ENCODE measurements around the gene PACRG. TPM values are rescaled to one million over a fixed set of nuclear protein-coding genes. Genes with fewer than 3 reads are reported as not detected.

Gene PACRG
- polyA plus RNA-seq, 1 of the 3 experiments (the other 2 are of a cell fraction), result 0.56 TPM

DNA sequence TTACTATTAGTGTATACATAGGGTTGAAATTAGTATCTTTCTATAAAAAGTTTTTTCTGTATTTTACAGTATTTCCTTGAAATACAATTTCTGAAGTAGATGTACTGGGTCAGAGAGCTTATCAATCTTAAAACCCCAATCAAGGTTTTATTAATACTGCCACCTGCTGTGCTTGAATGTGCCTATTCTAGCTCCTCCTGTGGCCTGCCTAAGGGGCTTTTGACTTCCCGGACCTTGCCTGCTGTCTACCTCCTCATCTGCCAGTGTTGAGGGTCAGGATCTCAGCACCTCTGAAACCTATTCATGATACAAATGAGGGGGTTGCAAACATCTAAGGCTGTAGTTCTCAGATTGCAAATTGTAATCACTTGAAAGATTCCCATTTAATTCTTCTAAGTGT lies 9.2 kb downstream of the PACRG start:
- Histone ChIP-seq H3K9me2 (no peaks in the 10 kb centered on the region), H2AFZ (ENCODE audit: low read depth) (no peak overlapping the region), H4K20me1 (ENCODE audit: insufficient read depth) (no peaks in the 10 kb centered on the region), H3K27me3 (ENCODE audit: insufficient read depth) (no peaks in the 10 kb centered on the region), H3K4me2 (no peak overlapping the region), H3K4me3 (ENCODE audit: low read depth in 2 of 2, low read length in 1 of 2) (no peak overlapping the region), H3K9me3 (no peaks in the 10 kb centered on the region; the same call in 1 of the 2 replicates), H3K4me1 (ENCODE audit: control insufficient read depth in 1 of 2, insufficient read depth in 2 of 2, low read depth in 1 of 2, low read length in 1 of 2) (no peaks in the 10 kb centered on the region; a peak in 1 of 4 replicates), H3K36me3 (replicated peaks in 1 of 2; ENCODE audit: control insufficient read depth in 1 of 2, insufficient read depth in 2 of 2, low read length in 1 of 2) (no peaks in the 10 kb centered on the region), H3K9ac (no peak overlapping the region), H3K79me2 (ENCODE audit: insufficient read depth) (no peaks in the 10 kb centered on the region), H3F3A (replicated peaks; ENCODE audit: insufficient read depth) (no peaks in the 10 kb centered on the region), H3K27ac (ENCODE audit: low read depth in 2 of 2, low read length in 1 of 2) (no peak overlapping the region)
- 44% methylated on average over 1 of the region's 1 CpG for WGBS (ENCODE audit: low lambda C conversion rate)
- TF ChIP-seq MXI1 (IDR thresholded peaks at IDR 0.05; ENCODE audit: low read depth, low read length), result no peak
- peak; percentile 32 for TF ChIP-seq RAD21 (IDR thresholded peaks at IDR 0.05; ENCODE audit: low read length)
- TF ChIP-seq SMC3 (IDR thresholded peaks at IDR 0.05; ENCODE audit: low read depth, low read length), result peak; percentile 10; the same call in 1 of the 2 replicates
- ChIA-PET CTCF (interaction anchor here (1.1 to 1.2 kb wide), 3 partner anchors 10 to 559 kb away, joined by 3 read pairs; no protein-coding TSS in a partner anchor), POLR2A (interaction anchor here (1.2 kb wide), 1 partner anchor 9 kb away, joined by 3 read pairs; the partner anchor contains the start of genes PACRG and PRKN)
- no peak for DNase-seq

DNA sequence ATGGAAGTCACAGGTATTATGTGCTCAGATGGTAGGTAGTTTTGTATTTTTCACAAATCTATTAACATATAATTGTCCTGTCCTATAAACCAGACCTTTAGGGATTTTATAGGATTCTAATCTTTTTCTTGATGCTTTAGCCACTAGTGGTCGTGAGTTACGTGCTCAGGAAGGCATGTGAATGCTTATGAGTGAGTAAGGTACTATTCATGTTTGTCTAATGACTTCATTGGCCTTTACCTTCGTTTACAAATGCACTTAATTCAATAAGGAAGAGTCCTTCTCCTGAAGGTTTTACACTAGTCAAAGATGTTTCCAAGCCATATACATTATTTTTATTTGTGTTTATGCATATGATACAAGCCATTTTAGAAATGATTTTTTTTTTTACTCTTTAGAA lies 23.0 kb downstream of the PACRG start:
- Histone ChIP-seq H4K20me1 (ENCODE audit: insufficient read depth) (no peaks in the 10 kb centered on the region), H3K9me2 (no peaks in the 10 kb centered on the region), H3K9ac (no peak overlapping the region), H3K27ac (ENCODE audit: low read depth in 2 of 2, low read length in 1 of 2) (no peak overlapping the region), H3F3A (replicated peaks; ENCODE audit: insufficient read depth) (no peaks in the 10 kb centered on the region), H3K9me3 (no peaks in the 10 kb centered on the region), H2AFZ (ENCODE audit: low read depth) (no peak overlapping the region), H3K4me3 (ENCODE audit: low read depth in 2 of 2, low read length in 1 of 2) (no peak overlapping the region), H3K27me3 (ENCODE audit: insufficient read depth) (no peaks in the 10 kb centered on the region), H3K4me1 (ENCODE audit: control insufficient read depth in 1 of 2, insufficient read depth in 2 of 2, low read depth in 1 of 2, low read length in 1 of 2) (no peaks in the 10 kb centered on the region), H3K36me3 (replicated peaks in 1 of 2; ENCODE audit: control insufficient read depth in 1 of 2, insufficient read depth in 2 of 2, low read length in 1 of 2) (no peaks in the 10 kb centered on the region), H3K79me2 (ENCODE audit: insufficient read depth) (no peaks in the 10 kb centered on the region), H3K4me2 (no peak overlapping the region)
- POLR2A ChIA-PET, result no interaction called here
- 20% methylated on average over 3 of the region's 3 CpGs for WGBS (ENCODE audit: low lambda C conversion rate)
- CTCF ChIA-PET, result interaction anchor here (0.7 kb wide), 1 partner anchor 8 kb away, joined by 3 read pairs; no protein-coding TSS in a partner anchor
- no peak for TF ChIP-seq TEAD4 (IDR thresholded peaks at IDR 0.05; ENCODE audit: borderline replicate concordance, insufficient read depth)
- TF ChIP-seq EP300 (IDR thresholded peaks at IDR 0.05; ENCODE audit: borderline replicate concordance in 1 of 2, low read depth in 1 of 2, low read length in 1 of 2), result no peak
- no peak for TF ChIP-seq NFIC (IDR thresholded peaks at IDR 0.05; ENCODE audit: borderline replicate concordance)
- TF ChIP-seq GATA2 (CRISPR knock-in tag; IDR thresholded peaks at IDR 0.05), result no peak
- TF ChIP-seq CTCF (IDR thresholded peaks at IDR 0.05), result no peak
- TF ChIP-seq TAF1 (IDR thresholded peaks at IDR 0.05; ENCODE audit: borderline replicate concordance, low read depth, low read length), result no peak
- TF ChIP-seq, protein P1, sequence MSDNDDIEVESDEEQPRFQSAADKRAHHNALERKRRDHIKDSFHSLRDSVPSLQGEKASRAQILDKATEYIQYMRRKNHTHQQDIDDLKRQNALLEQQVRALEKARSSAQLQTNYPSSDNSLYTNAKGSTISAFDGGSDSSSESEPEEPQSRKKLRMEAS (IDR thresholded peaks at IDR 0.05; ENCODE audit: low read depth), result no peak
- TF ChIP-seq RCOR1 (IDR thresholded peaks at IDR 0.05; ENCODE audit: low read length), result no peak
- no peak for TF ChIP-seq GABPA (IDR thresholded peaks at IDR 0.05; ENCODE audit: low read depth)
- no peak for TF ChIP-seq NRF1 (IDR thresholded peaks at IDR 0.05; ENCODE audit: low read depth, low read length)
- TF ChIP-seq POLR2AphosphoS5 (IDR thresholded peaks at IDR 0.05; ENCODE audit: low read depth, low read length), result no peak
- no peak for DNase-seq
